WI38 (cell line): ENCODE data around the gene SRPK3.

Experiments
- H3K4me3 ChIP-seq: 2 replicates; pipeline ENCODE4 v1.5.1; 2011; ENCODE audit warnings: low read depth, mild to moderate bottlenecking, control low read depth, low read length
- CTCF ChIP-seq: IDR thresholded peaks from 2 replicates; pipeline ENCODE4 v1.5.1; 2012; ENCODE audit warnings: low read depth, mild to moderate bottlenecking, control low read depth, low read length

Gene SRPK3

GRCh38 chrX:153794018-153794896 lies 13.4 kb downstream of the SRPK3 start, which contains the start of the genes IDH3G and SSR4:
Gene IDH3G, minus strand, starts transcription at chrX:153794375. Its CDS starts 49 bp downstream, at chrX:153794326.
Gene SSR4, plus strand, starts transcription at chrX:153794668. Its CDS starts 20 bp downstream, at chrX:153794688.
- H3K4me3 ChIP-seq, result peak within 1 kb of the TSS; percentile 72
- TF ChIP-seq CTCF, result no peak

- peak overlapping the region; percentile 72 for H3K4me3 ChIP-seq
- TF ChIP-seq CTCF, result no peak
Observed at GRCh38 chrX:153794897-153795816, 14.3 kb downstream of the SRPK3 start.

- no peak for TF ChIP-seq CTCF
- H3K4me3 ChIP-seq, result no peak overlapping the region
Observed at GRCh38 chrX:153797415-153798015, 16.7 kb downstream of the SRPK3 start.

GRCh38 chrX:153799326-153799725 lies 18.5 kb downstream of the SRPK3 start:
- H3K4me3 ChIP-seq, result no peak overlapping the region
- TF ChIP-seq CTCF, result no peak

GRCh38 chrX:153800177-153800722 lies 19.4 kb downstream of the SRPK3 start:
- H3K4me3 ChIP-seq, result no peak overlapping the region
- no peak for TF ChIP-seq CTCF

- TF ChIP-seq CTCF, result no peak
- H3K4me3 ChIP-seq, result no peak overlapping the region
Observed at GRCh38 chrX:153800746-153801145, 19.9 kb downstream of the SRPK3 start.
